HG02973 (cell line): ENCODE results near the gene SLC29A1.

Experiments
- ATAC-seq: cut with Tn5 transposase; IDR thresholded peaks from one replicate; pipeline ENCODE4 v1.9.1; 2021; ENCODE audit warnings: moderate library complexity; ENCODE audit not compliant: unreplicated experiment

SLC29A1 gene

DNA sequence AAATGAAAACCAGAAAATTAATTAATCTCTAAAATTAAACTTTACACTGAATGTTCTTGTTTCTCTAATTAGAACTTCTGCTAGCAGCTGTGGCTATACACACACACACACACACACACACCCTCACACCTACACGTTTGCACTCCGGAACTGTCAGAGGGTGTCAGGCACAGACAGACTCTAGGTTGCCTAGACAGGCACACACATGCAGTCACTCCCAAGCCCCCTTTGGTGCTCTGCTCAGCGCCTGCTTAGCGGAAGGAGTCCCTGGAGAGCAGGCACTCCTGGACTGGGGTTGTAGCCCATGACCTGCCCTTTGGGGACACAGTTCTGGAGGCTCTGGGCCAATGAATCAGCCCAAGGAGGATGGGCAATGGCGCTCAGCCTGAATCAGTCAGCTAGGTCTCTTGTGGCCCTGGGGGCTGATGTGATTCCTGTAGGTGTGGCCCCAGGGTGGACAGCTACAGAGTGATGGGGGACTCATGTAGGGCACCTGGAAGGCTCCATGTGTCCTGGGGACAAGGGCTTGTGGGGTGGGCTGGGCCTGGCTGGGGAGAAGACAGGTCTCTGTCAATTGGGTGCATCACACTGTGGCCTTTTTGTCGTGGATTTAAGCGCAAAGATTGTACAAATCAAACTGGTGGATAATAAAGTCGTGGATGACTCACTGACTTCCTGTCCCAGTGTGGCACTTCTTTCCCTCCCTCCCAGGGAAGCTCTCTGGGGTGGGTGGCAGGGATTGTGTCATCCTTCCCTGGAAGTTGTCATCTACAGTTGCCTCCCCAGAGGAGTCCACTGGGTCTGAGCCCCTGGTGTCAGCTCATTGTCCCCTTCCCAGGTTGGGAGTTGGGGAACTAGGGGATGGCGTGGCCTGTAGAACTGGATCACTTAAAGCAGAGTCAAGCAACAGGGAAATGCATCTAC is 55.6 kb downstream of the SLC29A1 start:
- ATAC-seq: no peak
